ENCODE results near the gene PEAK1. TPM values are rescaled to one million over a fixed set of nuclear protein-coding genes. Genes with fewer than 3 reads are reported as not detected.

PEAK1 gene
- total and polyA plus RNA-seq, 2 experiments from 2014 or later: 7.8 to 34.1 TPM

DNA sequence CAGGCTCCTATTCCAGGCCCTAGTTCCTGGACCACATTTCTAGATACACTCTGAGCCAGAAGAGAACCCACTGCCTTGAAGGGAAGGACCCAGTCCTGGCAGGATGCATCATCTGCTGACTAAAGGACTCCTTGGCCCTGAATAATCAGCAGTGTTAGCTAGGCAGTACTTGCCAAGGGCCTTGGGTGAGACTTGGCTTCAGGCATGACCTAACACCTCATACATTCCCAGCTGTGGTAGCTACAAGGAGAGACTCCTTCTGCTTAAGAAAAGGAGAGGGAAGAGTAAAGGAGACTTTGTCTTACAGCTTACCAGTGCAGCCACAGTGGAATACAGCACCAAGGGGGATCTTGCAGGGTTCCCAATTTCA, 26.4 kb downstream of the PEAK1 start (continued):
- TF ChIP-seq, protein P1, sequence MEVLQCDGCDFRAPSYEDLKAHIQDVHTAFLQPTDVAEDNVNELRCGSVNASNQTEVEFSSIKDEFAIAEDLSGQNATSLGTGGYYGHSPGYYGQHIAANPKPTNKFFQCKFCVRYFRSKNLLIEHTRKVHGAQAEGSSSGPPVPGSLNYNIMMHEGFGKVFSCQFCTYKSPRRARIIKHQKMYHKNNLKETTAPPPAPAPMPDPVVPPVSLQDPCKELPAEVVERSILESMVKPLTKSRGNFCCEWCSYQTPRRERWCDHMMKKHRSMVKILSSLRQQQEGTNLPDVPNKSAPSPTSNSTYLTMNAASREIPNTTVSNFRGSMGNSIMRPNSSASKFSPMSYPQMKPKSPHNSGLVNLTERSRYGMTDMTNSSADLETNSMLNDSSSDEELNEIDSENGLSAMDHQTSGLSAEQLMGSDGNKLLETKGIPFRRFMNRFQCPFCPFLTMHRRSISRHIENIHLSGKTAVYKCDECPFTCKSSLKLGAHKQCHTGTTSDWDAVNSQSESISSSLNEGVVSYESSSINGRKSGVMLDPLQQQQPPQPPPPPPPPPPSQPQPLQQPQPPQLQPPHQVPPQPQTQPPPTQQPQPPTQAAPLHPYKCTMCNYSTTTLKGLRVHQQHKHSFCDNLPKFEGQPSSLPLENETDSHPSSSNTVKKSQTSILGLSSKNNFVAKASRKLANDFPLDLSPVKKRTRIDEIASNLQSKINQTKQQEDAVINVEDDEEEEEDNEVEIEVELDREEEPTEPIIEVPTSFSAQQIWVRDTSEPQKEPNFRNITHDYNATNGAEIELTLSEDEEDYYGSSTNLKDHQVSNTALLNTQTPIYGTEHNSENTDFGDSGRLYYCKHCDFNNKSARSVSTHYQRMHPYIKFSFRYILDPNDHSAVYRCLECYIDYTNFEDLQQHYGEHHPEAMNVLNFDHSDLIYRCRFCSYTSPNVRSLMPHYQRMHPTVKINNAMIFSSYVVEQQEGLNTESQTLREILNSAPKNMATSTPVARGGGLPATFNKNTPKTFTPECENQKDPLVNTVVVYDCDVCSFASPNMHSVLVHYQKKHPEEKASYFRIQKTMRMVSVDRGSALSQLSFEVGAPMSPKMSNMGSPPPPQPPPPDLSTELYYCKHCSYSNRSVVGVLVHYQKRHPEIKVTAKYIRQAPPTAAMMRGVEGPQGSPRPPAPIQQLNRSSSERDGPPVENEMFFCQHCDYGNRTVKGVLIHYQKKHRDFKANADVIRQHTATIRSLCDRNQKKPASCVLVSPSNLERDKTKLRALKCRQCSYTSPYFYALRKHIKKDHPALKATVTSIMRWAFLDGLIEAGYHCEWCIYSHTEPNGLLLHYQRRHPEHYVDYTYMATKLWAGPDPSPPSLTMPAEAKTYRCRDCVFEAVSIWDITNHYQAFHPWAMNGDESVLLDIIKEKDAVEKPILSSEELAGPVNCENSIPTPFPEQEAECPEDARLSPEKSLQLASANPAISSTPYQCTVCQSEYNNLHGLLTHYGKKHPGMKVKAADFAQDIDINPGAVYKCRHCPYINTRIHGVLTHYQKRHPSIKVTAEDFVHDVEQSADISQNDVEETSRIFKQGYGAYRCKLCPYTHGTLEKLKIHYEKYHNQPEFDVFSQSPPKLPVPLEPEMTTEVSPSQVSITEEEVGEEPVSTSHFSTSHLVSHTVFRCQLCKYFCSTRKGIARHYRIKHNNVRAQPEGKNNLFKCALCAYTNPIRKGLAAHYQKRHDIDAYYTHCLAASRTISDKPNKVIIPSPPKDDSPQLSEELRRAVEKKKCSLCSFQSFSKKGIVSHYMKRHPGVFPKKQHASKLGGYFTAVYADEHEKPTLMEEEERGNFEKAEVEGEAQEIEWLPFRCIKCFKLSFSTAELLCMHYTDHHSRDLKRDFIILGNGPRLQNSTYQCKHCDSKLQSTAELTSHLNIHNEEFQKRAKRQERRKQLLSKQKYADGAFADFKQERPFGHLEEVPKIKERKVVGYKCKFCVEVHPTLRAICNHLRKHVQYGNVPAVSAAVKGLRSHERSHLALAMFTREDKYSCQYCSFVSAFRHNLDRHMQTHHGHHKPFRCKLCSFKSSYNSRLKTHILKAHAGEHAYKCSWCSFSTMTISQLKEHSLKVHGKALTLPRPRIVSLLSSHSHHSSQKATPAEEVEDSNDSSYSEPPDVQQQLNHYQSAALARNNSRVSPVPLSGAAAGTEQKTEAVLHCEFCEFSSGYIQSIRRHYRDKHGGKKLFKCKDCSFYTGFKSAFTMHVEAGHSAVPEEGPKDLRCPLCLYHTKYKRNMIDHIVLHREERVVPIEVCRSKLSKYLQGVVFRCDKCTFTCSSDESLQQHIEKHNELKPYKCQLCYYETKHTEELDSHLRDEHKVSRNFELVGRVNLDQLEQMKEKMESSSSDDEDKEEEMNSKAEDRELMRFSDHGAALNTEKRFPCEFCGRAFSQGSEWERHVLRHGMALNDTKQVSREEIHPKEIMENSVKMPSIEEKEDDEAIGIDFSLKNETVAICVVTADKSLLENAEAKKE (CRISPR knock-in tag; IDR thresholded peaks at IDR 0.05): no peak
- TF ChIP-seq, protein P2, sequence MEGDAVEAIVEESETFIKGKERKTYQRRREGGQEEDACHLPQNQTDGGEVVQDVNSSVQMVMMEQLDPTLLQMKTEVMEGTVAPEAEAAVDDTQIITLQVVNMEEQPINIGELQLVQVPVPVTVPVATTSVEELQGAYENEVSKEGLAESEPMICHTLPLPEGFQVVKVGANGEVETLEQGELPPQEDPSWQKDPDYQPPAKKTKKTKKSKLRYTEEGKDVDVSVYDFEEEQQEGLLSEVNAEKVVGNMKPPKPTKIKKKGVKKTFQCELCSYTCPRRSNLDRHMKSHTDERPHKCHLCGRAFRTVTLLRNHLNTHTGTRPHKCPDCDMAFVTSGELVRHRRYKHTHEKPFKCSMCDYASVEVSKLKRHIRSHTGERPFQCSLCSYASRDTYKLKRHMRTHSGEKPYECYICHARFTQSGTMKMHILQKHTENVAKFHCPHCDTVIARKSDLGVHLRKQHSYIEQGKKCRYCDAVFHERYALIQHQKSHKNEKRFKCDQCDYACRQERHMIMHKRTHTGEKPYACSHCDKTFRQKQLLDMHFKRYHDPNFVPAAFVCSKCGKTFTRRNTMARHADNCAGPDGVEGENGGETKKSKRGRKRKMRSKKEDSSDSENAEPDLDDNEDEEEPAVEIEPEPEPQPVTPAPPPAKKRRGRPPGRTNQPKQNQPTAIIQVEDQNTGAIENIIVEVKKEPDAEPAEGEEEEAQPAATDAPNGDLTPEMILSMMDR (conservative IDR thresholded peaks at IDR 0.05; ENCODE audit: low read depth in 2 of 2): no peak

DNA sequence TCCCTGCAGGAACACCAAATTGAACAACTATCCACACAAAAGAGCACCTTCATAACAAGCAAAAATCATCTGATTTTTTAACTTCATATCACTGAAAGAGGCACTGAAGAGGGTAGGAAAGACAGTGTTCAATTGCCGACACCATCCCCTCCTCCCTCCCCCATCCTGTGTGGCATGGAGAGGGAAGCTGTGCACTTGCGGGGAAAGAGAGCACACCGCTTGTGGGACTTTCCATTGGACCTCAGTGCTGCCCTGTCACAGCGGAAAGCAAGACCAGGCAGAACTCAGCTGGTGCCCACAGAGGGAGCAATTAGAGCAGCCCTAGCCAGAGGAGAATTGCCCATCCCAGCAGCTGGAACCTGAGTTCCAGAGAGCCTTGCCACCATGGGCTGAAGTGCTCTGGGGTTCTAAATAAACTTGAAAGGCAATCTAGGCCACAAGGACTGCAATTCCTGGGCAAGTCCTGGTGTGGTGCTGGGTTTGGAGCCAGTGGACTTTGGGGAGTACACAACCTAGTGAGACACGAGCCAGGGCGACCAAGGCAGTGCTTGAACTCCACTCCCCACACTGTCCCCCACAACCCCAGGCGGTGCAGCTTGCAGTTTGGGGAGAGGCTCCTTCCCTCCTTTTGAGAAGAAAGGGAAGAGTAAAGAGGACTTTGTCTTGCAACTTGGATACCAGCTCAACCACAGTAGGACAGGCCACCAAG, 27.0 kb downstream of the PEAK1 start:
- H3K79me2 ChIP-seq (replicated peaks; ENCODE audit: insufficient read depth): peaks cover 97% of the 10 kb centered on the region
- H4K20me1 ChIP-seq (replicated peaks; ENCODE audit: insufficient read depth): peaks cover 10% of the 10 kb centered on the region
- no peak for TF ChIP-seq POLR2AphosphoS5 (IDR thresholded peaks at IDR 0.05; ENCODE audit: low read depth)
- no peak for TF ChIP-seq STAT1 (IDR thresholded peaks at IDR 0.05; ENCODE audit: unreplicated experiment)
- TF ChIP-seq, protein P1 (CRISPR knock-in tag; IDR thresholded peaks at IDR 0.05): no peak
- TF ChIP-seq ZNF331 (CRISPR knock-in tag; IDR thresholded peaks at IDR 0.05; ENCODE audit: low read depth): no peak

More for the DNA sequence above, 27.0 kb downstream of the PEAK1 start:
- no peaks in the 10 kb centered on the region for H3K9me2 ChIP-seq (ENCODE audit: insufficient read depth)
- no peak overlapping the region for H3K4me2 ChIP-seq
- H3K4me1 ChIP-seq (ENCODE audit: insufficient read depth): no peaks in the 10 kb centered on the region
- ATAC-seq (peak; percentile 57), DNase-seq (ENCODE audit: low spot score) (no peak)
- Mint-ChIP-seq H3K9me3 (peaks cover 15% of the 10 kb centered on the region), H3K27me3 (ENCODE audit: insufficient read depth, low read depth, poor library complexity) (peaks cover 2% of the 10 kb centered on the region), H3K4me3 (no peak overlapping the region), H3K27ac (peak overlapping the region; percentile 2), H3K4me1 (peaks cover 5% of the 10 kb centered on the region; the same call in 2 of the 3 replicates), H3K36me3 (ENCODE audit: low read depth) (peaks cover 13% of the 10 kb centered on the region; the same call in 2 of the 3 replicates)
- H3K4me3 ChIP-seq: no peak overlapping the region
- H3K27me3 ChIP-seq (ENCODE audit: insufficient read depth): no peaks in the 10 kb centered on the region
- H3K27ac ChIP-seq (ENCODE audit: low read depth): no peak overlapping the region
- no peaks in the 10 kb centered on the region for H3F3A ChIP-seq (replicated peaks; ENCODE audit: low read depth)
- no peak overlapping the region for H2AFZ ChIP-seq
- no peaks in the 10 kb centered on the region for H3K36me3 ChIP-seq (ENCODE audit: insufficient read depth)
